ENCODE measurements around the gene ATAT1.

DNA sequence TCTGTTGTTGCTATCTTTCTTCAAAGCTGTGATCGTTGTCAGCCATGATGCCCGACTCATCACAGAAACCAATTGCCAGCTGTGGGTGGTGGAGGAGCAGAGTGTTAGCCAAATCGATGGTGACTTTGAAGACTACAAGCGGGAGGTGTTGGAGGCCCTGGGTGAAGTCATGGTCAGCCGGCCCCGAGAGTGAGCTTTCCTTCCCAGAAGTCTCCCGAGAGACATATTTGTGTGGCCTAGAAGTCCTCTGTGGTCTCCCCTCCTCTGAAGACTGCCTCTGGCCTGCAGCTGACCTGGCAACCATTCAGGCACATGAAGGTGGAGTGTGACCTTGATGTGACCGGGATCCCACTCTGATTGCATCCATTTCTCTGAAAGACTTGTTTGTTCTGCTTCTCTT lies 36.2 kb upstream of the ATAT1 start:
- TF ChIP-seq CTCF (conservative IDR thresholded peaks at IDR 0.05) (no peak), EZH2 (IDR thresholded peaks at IDR 0.05; ENCODE audit: low read depth) (no peak)
